Medulla oblongata (tissue), 1 donor: ENCODE data around the gene GPATCH11.

ENCODE experiments used
- DNase-seq: peaks from one replicate; pipeline ENCODE4 v3.0.0-alpha.2; 2015; ENCODE audit errors: extremely low spot score

The GPATCH11 gene

GRCh38 chr2:37083873-37084794 is at the start of gene GPATCH11, which contains the start of gene HEATR5B:
GPATCH11 (plus strand) TSS chr2:37084518; CDS start chr2:37088382, 3,864 bp downstream.
HEATR5B (minus strand) TSS chr2:37084372; CDS start chr2:37083414, 958 bp downstream.
- peak; percentile 98 for DNase-seq

GRCh38 chr2:37037771-37038170 is 46.5 kb upstream of the GPATCH11 start:
- no peak for DNase-seq

DNA sequence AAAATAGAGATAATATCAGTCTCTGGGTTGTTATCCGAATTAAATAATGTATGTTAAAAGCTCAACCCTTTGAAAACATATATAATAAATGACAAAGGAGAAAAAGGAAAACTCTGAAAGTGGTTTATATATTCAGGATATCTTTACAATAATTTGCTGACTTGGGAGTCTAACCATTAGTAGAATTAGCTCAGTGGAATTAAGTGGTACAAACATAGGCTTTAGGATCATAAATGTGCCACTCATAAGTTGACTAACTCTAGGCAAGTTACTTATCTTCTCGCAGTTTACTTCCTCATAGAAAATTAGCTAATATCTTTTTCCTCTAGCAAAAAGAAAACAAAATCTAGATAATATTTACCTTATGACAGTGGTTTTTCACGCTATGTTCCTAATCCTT is 44.7 kb upstream of the GPATCH11 start:
- no peak for DNase-seq

- DNase-seq, result no peak
Observed at GRCh38 chr2:37052600-37053332, 31.6 kb upstream of the GPATCH11 start.

DNA sequence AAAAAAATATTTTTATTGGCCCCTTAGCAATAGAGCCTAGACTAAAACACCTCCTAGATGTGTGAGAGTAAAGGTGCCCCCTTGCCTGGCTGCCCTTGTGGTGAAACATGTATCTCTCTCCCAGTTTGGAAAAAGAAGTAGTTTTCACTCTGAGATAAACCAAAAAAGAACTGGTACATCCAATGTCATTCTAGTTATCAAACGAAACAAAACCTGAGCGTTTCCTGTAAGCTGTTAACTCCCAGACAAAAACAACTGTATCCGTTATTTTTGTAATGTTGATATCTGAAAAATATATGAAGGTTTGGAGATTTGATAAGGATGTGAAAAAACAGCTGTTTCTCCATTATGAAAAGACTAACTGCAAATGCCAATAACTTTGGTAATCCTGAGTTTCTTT is 24.5 kb upstream of the GPATCH11 start:
- DNase-seq, result no peak

- no peak for DNase-seq
Observed at GRCh38 chr2:37060446-37060845, 23.9 kb upstream of the GPATCH11 start.

GRCh38 chr2:37061013-37061711 is 23.2 kb upstream of the GPATCH11 start:
- no peak for DNase-seq

DNA sequence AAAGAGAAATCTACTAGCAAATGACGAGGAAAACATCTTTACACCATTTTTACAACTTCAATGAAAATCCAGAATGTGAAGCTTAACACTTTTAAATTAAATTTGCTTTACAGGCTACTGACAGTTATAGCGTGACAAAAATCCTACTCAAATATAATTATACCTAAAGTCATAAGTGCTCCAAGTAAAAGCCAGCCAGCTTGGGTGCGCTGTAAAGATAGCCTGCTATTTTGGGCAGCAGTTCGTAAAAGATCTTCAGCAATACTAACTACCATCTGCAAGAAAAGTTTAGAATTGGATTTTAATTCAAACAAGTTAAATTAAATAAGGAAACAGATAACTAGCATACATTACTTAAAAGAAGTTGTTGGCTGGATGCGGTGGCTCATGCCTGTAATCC is 22.5 kb upstream of the GPATCH11 start:
- DNase-seq, result no peak

DNA sequence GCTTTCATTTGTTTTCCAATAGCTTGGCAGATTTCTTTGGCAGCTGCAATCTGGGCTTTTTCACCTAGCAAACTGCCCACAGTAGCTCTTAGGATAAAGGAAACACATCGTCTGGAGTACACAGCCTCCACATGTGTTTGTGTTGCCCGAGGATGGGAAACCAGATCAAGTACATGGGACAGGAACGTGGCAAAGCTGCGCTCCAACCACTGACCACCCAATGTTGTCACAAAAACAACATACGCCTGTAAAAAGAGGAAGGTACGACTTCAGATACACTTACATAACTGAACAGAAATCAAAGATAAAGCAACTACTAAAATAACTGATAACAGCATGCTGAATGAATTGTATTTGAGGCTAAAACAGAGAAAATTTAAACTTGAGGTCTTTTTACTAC is 15.6 kb upstream of the GPATCH11 start:
- DNase-seq, result peak; percentile 55

DNA sequence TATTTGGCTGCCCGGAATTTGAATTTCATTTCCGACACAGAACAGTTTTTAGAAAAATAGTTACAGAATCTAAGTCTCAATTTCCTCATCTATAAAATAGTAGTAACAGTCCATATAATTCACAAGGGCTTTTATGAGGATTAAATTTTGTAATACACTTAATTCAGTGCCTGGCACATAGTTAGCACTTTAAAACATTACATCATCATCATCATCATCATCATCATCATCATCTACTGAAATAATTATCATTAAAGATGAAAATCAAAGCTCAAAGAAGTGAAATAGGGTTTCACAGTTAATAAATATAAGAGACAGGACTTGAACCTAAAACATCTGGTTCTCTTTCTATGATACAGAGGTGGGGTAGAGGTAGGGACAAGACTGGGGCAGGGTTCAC is 13.4 kb upstream of the GPATCH11 start:
- no peak for DNase-seq

DNA sequence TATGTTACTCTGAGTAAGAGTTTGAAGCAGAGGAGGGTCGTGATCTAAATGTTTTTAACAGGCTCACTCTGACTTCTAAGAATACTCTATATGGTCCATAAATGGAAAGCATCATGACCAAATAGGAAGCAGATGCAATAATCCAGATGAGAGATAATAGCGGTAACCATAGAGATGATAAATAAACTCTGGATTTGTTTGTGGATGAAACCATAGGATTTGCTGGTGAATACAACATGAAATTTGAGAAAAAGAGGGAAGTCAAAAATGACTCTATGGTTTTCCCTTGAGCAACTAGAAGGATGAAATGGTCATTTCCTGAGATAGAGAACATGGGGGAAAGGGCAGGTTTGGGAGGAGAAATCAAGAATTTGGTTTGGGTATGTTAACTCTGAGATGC is 4.1 kb upstream of the GPATCH11 start:
- no peak for DNase-seq

- DNase-seq, result peak; percentile 39
Observed at GRCh38 chr2:37080689-37081088, 3.6 kb upstream of the GPATCH11 start.

- DNase-seq, result no peak
Observed at GRCh38 chr2:37084797-37085196, 479 bp downstream of the GPATCH11 start.

DNA sequence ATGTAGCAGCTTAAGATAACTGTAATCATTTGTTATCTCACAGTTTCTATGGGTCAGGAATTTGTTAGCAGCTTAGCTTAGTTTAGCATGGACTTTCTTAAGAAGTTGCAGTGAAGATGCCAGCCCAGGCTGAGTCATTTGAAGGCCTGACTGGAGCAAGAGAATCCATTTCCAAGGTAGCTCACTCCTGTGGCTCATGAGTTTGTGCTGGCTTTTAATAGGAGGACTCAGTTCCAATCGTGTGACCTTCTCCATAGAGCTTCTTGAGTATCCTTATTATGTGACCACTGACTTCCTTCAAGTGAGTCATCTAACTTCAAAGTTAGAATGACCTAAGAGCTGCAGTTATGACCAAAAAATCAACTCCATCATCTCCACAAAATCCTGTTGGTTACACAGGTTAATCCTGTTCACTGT is 1.4 kb downstream of the GPATCH11 start:
- DNase-seq, result no peak

DNA sequence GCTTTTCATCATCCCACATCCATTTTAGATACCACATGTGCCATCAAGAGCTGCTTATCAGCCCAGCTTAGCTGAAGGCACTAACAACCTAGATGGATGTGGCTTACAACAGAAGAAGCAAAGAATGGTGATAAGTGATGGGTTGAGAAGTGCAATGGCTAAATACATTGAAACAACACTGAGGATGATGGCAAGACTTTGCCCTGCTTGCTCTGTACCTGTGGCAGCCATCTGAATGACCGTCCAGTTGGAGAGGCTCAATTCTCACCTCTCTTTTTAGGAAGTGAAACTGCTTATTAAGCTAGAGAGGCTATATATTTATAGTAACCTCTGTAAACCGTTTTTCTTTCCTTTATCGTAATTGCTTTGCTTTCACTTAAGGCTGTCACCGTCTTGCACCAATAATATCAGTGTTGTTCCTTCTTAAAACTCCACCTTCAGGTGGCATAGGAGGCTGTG is 5.7 kb downstream of the GPATCH11 start:
- DNase-seq, result peak; percentile 17

DNA sequence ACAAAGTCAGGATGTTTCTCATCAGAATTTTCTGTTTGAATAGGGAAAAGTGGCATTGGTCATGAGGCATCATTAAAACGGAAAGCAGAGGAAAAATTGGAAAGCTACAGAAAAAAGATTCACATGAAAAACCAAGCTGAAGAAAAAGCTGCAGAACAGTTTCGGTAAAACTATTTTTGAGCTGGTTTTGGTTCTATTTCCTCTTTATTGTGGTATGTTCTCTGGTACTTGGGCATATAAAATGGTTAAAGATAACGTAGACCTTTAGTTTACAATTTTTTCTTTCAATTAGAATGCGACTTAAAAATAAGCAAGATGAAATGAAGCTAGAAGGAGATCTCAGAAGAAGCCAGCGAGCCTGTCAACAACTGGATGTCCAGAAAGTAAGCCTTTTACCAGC is 7.6 kb downstream of the GPATCH11 start:
- DNase-seq, result no peak

GRCh38 chr2:37096568-37096967 is 12.2 kb downstream of the GPATCH11 start:
- DNase-seq, result no peak

DNA sequence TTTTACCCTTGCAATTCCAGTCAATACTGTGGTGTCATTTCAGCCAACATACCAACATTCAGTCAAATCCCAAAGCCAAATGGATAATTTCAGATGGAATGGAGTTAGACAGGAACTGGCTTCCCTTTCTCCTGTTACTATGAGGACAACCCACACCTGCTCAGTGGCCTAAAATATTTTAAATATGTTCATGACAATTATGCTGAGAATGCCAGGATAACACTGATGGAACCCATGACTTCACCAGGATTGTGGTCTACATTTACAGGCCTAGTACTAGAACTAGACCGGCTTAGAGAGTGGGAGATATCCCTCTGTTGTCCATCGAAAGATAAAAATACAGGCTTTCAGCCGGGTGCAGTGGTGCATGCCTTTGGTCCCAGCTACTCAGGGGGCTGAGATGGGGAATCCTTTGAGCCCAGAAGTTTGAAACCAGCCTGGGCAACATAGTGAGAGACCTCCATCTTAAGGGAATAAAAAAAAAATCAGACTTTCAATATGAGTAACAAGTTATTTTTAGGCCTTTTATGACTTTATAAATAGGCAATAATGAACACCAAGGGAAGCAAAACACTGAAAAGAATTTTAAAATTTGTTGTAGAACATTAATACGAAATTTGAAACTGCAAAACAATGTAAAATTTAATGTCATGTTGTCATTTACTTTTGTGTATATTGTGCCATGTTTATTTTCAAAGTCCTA is 14.2 kb downstream of the GPATCH11 start:
- no peak for DNase-seq

GRCh38 chr2:37100054-37100453 is 15.7 kb downstream of the GPATCH11 start:
- no peak for DNase-seq

GRCh38 chr2:37102588-37102987 is 18.3 kb downstream of the GPATCH11 start:
- DNase-seq, result no peak

GRCh38 chr2:37104178-37104577 is 19.9 kb downstream of the GPATCH11 start:
- DNase-seq, result no peak
